Epithelial cell of prostate (primary cell): ENCODE data around the gene FKBP5.
"Not testable (repeated sequence)": the region's sequence is repeated elsewhere in the genome, so short reads cannot be mapped to it uniquely, and the experiment has no call there.

Experiments used
- DNase-seq: peaks from one replicate; pipeline ENCODE4 v3.0.0-alpha.2; 2011; ENCODE audit warnings: low read depth, low spot score
- H3K27ac ChIP-seq: fragments of 450-650 bp; 2 replicates; pipeline ENCODE4 v1.5.1; 2017; ENCODE audit warnings: mild to moderate bottlenecking

The FKBP5 gene

DNA sequence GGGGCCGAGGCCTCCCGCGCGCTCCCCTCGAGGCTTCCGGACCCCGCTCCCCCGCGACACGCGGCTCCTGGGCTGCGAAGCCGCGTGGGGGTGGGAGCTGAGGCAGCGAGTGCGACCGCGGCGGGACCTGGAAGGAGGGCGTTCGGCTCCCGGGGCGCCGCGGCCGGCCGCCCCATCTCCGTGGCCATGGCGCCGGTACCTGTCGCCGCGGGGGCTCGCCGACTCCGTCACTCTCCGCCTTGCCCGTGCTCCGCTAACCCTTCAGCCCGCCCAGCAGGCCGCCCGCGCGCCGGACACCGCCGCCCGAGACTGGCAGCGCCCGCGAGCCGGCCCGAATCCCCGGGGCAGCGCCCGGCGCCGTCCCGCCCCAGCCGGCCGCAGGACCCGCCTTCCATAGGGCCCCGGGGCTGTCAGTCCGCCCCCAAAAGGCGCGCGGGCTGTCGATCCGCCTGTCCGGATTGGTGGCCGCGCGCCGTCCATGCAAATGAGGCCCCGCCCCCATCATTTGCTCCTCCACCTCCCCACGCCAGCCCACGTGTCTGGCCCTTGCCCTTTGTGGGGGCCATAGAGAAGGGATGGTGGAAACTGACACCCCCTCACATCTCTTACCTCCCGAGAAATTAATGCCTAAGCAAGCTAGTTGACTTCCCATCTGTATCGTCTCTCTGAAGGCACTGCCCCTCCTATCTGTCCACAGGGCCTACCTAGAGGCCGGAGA is at the start of gene FKBP5:
Gene FKBP5 (minus strand): TSS at position 311 of the 718 bp plus-strand sequence. CDS start 46,091 bp downstream, outside the sequence.
- peak within 1 kb of the TSS; percentile 35 for H3K27ac ChIP-seq
- DNase-seq: peak; percentile 43

DNA sequence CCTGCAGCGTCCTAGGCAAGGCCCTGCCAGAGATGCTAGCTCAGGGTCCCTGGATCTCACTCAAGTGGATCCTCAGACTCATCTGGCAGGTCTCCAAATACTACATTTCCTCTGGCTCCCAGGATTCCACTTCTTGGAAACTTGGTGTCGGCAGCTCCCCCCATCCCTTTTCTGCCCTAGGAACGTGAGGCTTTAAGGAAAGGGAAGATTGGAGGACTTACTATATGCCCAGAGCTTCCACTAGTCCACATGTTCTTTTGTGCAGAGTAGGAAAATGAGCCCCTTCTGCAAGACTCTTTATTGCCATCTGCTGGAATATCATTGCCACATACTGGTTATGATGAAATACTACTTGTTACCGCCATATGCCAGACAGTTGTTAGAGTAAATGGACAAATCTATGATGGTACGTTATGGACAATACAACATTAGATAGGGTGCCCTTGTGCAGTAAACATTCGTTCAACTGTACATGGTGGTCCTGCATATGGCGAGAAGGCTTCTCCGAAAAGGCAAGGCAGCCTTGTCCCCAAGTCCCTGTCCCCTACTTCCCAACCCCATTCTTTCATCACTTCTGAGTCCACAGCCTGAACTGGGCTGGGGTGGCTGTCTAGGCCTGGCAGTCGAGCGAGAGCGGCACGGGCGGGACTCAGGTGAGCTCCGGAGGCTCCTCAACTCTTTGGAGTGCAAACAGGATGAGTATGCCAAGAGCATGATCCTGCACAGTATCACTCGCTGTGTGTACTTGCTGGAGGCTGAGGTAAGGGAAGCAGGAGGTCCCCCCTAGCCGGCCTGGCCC is 48.9 kb upstream of the FKBP5 start:
- DNase-seq: no peak
- no peak overlapping the region for H3K27ac ChIP-seq

DNA sequence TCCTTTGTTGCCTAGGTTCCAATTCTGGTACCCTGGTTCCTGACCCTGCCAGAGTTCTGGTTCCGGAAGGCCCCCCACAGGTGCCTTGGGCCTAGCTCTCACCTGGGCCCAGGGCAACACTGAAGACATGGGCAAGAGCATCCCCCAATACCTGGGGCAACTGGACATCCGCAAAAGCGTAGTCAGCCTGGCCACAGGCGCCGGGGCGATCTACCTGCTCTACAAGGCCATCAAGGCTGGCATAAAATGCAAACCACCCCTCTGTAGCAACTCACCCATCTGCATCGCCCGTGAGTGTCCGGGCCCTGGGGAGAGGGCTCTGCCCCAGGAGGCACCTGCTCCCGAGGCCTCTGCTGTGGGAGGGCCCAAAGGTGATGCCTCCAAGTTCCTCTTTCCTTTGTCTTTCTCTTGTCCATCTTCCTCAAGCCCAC is 48.3 kb upstream of the FKBP5 start, which contains the start of gene ARMC12:
Gene ARMC12 (plus strand): TSS at position 51 of the 431 bp plus-strand sequence. CDS start 77 bp downstream, at position 128.
- H3K27ac ChIP-seq: no peak within 1 kb of the TSS
- DNase-seq: no peak

DNA sequence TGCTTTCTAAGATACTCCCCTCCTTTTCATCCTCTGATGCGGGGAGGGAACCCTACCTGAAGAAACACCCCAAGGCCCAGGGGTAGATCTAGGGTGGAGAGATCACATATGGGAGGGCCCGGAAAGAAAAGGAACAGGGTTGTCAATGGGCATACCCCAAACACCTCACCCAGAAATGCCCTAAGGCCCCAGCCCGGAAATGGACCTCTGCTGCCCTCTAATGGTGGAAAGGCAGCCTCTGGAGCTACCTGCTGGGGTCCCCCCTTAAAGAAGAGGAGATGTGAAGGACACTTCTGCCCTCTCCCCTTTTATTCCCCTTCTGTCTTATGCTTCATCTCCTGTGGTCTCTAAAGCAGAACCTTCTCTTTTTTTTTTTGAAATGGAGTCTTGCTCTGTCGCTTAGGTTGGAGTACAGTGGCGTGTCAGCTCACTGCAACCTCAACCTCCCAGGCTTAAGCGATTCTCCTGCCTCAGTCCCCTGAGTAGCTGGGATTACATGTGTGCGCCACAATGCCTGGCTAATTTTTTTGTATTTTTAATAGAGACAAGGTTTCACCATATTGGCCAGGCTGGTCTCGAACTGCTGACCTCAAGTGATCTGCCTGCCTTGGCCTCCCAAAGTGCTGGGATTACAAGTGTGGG is 47.7 kb upstream of the FKBP5 start:
- no peak for DNase-seq
- no peak overlapping the region for H3K27ac ChIP-seq

DNA sequence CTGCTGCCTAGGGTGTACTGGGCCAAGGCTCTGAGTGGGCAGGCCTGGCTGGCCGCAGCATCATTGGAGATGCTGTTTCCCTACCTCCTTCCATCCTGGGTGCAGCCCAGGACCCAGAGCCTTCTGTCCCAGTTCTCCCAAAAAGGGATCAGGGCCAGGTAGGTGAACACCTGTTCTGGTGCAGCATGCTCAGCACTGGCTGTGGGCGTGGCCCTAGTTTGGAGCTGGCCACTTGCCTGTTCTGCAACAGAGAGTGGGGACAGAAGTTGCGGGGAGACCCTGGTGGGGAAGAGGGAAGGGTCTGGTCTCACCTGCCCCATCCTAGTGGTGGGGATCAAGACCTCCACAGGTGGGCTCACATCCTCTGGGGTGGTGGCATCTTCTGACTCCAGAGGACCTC is 46.7 kb upstream of the FKBP5 start:
- H3K27ac ChIP-seq: no peak overlapping the region

DNA sequence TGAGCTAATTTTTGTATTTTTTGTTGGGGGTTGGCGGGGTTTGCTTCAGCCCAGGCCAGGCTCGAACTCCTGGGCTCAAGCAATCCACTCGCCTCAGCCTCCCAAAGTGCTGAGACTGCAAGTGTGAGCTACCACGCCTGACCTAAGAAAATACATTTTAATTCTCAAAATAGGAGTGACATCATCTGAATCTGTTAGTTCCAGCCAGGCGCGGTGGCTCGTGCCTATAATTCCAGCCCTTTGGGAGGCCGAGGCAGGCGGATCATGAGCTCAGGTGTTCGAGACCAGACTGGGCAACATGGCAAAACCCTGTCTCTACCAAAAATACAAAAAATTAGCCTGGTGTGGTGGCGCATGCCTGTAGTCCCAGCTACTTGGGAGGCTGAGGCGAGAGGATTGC is 45.6 kb upstream of the FKBP5 start:
- not testable (repeated sequence) for H3K27ac ChIP-seq, DNase-seq

More for the DNA sequence above, 46.7 kb upstream of the FKBP5 start:
- DNase-seq: no peak

DNA sequence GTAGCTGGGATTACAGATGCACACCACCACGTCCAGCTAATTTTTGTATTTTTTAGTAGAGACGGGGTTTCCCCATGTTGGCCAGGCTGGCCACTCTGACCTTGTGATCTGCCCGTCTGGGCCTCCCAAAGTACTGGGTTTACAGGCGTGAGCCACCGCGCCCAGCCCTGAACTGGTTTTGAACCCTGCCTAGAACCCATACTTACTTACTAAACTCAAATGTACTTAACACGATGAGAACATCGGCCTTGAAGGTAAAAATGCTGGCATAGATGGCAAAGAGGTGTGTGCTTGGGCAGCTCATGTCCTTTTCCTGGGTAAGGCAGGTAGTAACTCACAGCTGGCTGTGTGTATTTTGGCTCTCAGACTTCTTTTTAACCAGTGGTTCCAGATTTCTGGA is 44.9 kb upstream of the FKBP5 start:
- no peak for DNase-seq
- peak overlapping the region; percentile 96 for H3K27ac ChIP-seq

DNA sequence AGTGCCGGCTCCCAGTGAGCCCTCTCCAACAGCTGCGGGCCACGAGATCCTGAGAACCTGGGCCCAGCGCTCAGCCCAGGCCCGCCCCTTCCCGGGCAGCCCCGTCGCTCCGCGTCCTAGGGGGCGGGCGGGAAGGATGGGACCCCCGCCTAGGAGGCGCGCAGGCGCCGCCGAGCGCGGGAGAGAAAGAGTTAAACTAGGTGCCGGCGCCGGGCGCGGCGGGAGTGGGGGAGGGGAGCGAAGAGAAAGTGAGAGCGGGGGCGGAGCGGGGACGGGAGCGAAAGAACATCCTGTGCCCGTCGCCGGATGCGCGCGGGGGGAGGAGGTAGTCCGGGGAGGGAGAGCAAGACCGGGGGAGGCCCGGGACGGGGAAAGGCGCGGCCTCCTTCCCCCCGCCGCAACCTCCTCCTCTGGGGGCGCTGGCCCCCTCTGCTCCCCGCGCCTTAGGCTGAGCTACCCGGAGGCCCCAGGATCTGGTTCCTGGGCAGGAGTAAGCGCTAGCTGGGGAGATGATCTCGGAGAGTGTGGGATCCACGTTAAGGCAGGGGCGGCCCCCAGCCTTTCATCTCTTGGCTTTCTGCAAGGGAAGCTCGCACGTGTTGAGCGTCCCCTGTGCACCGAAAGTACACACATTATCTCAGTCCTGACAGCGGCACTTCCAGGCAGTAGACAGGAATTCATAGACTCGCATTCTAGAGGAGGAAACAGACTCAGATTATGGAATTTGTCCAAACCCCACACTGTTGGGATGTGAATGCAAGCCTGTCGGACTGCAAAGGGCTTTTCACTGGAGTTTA is 43.2 kb upstream of the FKBP5 start:
- peak overlapping the region; percentile 96 for H3K27ac ChIP-seq
- no peak for DNase-seq

DNA sequence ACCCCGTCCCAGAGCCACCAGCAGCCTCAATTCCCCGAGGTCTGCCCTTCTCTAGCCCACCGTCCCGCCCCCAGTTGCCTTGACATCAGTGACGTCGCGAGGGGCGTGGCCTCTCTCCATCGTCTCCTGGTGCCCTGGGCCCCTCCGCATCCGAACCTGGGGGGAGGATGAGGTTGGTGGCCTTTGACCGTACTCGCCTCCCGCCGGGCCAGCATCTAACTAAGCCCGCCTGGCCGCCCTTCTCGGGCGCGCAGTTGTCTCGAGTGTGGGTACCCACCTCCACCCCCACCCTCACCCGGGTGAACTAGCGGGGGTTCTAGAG is 42.7 kb upstream of the FKBP5 start:
- H3K27ac ChIP-seq: peak overlapping the region; percentile 96
- DNase-seq: no peak

DNA sequence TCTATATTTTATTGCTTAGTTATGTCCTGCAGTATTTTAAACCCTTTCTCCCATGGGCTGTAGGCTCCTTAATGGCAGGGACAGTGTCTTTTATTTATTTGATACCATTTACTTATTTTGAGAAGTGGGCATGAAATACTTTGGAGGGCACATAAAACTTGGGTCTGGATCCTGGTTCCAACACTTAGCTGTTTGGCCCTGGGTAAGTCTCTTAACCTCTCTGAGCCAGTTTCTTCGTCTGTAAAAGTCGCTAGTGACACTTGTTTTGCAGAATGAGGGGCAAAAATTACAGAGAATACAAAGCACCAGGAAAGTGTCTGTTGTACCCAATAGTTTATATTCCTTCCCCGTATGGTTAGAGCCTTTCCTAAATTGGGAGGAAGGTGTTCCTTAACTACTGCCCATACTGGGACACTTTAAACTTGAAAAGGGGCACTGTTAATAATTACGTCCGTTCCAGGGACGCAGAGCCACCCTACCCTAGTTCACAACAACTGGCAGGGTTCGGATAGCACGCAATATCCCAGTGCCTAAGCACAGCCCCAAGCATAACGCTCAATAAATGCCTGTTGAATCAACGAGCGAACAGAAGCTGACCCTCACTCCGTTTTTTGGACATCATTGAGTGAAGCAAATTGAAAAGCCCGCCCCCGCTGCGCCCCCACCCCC is 42.2 kb upstream of the FKBP5 start:
- DNase-seq: no peak
- H3K27ac ChIP-seq: peak overlapping the region; percentile 96

DNA sequence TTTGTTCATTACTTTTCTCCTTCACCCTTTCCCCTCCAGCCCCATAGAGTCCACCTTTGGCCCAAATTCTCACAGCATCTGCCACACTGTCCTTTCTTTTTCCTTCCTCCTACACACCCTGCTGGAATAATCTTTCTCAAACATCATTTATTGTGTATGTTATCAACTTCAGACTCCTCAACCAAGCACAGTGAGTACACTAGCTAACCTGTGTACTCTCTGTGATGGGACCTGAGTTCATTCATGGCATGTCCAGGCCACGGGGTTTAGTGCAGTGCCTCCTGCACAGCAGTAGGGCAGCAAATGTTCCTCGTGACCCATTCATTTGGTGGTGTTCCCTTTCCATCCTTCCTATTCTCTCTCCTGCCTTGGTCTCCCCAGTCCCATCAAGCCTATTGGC is 41.0 kb upstream of the FKBP5 start:
- peak overlapping the region; percentile 96 for H3K27ac ChIP-seq
- no peak for DNase-seq

DNA sequence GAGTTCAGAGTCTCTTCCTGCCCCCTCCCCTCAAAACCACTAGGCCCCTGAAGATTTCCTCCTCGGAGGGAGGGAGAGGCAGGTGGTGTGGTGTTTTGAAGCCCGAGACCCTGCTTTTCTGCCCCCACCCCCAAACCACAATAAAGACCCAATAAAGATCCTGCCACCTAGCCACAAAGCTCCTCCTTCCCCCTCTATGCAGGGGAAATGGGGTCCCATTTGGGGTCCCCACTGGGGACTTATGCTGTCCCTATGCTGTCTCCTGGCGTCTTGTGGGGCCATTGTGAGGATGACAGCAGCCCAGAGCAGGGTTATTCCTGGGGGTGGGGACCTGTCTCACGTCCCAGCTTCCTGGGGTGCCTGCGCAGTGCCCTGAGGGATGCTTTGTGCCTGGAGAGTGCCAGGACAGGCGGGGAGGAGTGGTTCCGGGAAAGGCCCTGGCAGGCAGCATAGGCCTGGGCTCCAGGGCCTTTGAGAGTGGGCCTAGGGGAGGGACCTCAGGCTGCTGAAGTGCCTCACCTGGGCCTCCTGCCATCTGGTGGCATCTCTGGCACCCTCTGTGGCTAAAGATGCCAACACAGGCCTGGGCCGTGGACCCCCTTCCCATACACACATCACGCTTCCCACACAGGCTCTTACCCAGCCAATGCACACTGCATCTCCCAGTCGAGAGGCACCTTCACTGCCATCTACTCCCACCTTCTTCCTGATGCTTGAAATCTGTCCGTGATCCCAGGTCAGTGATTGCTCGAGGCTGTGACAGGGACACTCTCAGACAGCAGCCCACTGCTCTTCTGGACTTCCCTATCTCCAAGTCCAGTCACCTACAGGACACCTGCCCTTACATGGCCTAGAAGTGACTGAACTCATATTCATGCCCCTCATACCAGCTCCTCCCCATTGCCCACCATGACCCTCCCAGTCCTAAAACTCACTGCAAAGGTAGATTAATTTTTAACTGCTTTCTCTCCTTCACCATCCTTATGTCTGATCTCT is 40.3 kb upstream of the FKBP5 start:
- peak overlapping the region; percentile 96 for H3K27ac ChIP-seq
- no peak for DNase-seq

DNA sequence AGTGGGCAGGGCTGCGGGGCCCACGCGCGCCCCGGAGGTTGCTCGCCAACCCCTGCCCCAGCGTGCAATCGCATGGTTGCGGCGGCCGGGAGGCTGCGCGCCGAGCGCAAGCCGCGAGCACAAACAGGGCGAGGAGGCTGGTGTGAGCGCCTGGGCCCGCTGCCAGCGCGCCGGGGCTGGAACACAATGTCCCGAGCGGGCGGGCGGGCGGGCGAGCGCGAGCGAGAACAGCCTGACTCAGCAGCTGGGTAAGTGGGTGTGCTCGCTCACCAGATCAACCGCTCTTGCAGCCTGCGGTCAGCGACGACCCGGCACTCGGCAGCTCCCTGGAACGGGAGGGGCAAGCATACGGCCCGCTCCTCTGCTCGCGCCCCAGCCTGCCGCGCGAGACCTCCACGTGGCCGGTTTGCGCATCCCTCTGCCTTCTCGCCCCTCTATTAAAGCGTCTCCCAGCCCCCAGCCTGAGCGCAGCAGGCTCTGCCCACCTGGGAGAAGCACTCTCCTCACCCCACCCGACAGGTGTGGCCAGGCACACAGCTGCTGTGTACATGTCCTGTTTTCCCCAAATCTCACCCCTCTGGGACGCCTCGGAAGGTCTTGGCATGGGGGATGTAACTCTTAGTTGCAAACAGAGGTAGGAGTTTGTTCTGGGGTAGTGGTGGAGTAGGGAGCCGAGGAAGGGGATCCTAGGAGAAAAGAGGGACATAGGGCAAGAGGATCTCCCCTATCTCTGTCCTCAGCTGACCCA is 39.4 kb upstream of the FKBP5 start:
- peak; percentile 92 for DNase-seq
- H3K27ac ChIP-seq: peak overlapping the region; percentile 96

DNA sequence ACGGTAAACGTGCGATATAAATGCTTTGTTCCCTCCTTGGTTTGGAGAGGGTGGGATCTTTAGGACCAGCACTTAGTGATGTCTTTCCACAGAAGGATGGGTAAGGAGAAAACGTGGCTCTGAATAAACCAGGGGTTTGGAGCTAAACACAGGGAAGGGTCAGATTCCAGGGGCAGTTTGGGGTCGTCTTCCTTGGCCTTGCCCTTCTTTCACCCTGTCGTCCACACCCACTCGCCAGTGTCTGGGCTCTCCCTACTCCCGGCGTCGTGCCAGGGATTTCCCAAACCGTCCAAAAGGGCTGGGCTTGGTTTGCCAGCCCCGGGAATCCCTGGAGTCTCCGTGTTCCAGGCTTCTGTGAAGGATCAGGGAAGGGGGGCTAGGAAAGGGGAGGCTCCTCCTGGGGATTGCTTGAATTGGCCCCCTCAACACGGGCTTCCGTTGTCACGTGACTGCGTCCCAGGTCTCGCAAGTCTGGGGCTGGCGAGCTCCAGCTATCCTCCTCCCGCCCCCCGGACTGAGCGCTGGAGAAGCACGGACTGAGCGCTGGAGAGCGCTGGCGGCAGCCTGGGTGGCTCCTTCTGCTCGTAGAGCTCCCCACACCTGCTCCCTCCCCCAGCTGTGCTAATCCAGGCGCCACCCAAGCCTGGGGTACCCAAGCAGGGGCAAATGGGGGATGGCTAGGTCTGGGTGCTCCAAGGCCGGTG is 38.7 kb upstream of the FKBP5 start:
- peak overlapping the region; percentile 96 for H3K27ac ChIP-seq
- DNase-seq: no peak

DNA sequence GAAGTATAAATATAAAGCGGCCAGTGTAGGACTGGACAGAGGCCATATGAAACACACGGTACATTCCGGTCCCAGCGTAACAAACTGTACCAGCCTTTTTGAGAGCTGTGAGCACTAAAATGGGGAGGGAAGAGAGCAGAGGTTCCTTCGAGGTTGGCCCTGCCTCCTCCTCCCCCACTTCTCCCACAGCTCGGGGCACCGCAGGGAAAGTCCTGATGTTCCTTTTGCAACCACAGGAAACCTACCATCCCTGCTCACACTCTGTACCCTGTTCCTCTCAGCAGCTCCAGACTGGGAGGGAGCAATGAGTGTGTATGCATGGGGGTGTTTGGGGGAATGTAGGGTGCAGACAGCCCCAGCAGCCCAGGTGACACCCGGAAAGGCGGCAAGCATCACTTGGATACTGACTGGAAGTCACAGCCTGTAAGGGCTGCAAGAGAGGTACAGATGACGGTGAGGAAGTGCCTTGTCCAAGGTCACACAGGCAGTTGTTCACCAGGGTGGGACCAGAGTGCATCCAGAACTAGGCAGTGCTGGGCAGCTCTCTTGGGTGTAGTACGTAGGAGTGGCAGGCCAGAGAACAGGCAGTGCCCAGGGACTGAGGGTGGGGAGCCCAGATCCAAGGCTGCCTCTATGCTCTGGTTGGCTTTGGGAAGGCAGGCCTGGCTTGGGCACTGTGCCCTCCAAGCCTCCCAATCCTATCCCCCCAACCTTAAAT is 37.2 kb upstream of the FKBP5 start:
- H3K27ac ChIP-seq: peak overlapping the region; percentile 96
- no peak for DNase-seq

DNA sequence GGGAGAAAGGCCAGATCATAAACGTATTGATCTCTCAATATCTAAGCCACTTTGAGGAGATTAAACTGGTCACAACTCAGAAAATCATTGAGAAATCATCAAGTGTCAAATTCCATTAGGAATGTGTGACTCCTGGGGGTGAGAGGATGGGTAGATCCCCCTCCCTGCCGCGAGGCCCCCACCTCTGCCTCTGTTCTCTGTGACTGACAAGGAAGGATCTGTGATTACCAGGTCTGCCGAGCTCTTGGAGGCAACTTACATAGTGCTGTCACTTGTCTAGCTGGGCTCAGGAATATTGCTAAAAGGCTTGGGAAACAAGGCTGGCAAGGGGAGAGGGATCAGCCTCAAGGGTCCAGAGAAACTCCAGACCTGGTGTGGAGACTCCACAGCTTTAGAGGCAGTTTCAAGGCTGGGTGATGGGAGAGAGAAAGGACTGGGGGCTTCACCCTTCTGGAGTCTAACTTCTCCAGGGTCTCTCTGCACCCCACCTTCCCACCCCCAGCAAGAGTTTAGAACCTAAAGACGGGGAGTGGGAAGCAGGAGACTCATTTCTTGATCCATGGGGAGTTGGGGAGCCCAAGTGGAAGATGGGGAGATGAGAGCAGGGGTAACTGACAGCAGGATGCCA is 36.5 kb upstream of the FKBP5 start:
- DNase-seq: no peak
- H3K27ac ChIP-seq: peak overlapping the region; percentile 96
